ENCODE measurements around the gene RAI1. TPM values are rescaled to one million over a fixed set of nuclear protein-coding genes. Genes with fewer than 3 reads are reported as not detected.

Gene RAI1
- total and polyA plus RNA-seq, 10 of the 15 experiments (the other 5 are each of a cell fraction or from before 2014, with no cell fraction given) = 0.66 to 37.7 (median 6.0) TPM

DNA sequence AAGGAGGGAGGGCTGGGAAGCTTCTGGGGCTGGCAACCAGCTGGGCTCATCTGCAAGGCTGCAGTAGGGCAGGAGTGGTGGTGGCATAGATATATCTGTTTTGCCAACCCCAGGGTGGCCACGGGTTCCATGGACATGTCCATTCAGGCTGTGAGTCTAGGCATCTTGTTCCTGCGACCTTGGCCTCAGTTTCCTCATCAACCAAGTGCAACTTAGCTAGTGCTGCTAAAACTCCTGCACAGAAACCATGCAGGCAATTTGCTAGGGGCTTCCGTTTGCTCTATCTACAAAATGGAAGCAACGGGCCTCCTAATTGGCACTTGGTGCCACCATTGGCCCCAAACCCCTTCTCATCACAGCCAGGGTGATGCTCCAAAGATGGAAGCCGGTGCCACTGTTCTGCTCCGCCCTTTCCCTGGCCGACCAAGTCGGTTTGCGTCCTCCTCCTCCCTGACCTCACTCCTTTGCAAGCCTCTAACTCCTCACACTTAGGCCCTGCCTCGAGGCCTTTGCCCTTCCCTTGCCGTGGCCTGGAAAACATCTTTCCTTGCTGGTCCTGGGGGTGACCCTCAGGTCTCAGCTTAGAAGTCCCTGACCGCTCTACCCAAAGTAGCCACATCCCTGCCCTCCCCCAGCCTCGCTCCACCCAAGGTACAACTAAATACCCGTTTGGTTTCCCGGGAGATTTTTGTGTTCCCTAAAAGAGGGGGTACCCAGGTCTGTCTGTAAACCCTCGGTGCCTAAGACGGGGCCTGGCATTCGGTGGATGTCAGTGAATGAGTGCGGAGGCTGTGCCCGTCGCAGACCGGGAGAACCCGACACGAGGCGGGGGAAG lies 154.4 kb downstream of the RAI1 start:
- TSS peak; percentile 67 for BruUV-seq (replicated peaks)
- Histone ChIP-seq H3K79me2 (ENCODE audit: control insufficient read depth, insufficient read depth, low read length) (peaks cover 15% of the 10 kb centered on the region), H3K36me3 (ENCODE audit: control insufficient read depth in 2 of 2, insufficient read depth in 2 of 2, low read length in 1 of 2) (no peaks in the 10 kb centered on the region), H3K4me3 (peak overlapping the region; percentile 46; the same call in 1 of the 2 replicates), H3K27me3 (replicated peaks in 1 of 2; ENCODE audit: control insufficient read depth in 2 of 2, insufficient read depth in 2 of 2, low read length in 1 of 2) (no peaks in the 10 kb centered on the region), H3K27ac (ENCODE audit: control insufficient read depth, insufficient read depth) (peak overlapping the region; percentile 70), H3K9me3 (replicated peaks; ENCODE audit: control insufficient read depth, insufficient read depth, low read length) (no peaks in the 10 kb centered on the region), H3K9ac (ENCODE audit: control insufficient read depth, insufficient read depth, low read length) (peak overlapping the region; percentile 52), H4K20me1 (ENCODE audit: control insufficient read depth, insufficient read depth) (no peaks in the 10 kb centered on the region), H3K4me1 (ENCODE audit: control insufficient read depth, insufficient read depth, low read length) (peaks cover 46% of the 10 kb centered on the region), H3K4me2 (ENCODE audit: control insufficient read depth, insufficient read depth) (peak overlapping the region; percentile 99), H2AFZ (ENCODE audit: control insufficient read depth, low read depth, low read length) (peak overlapping the region; percentile 79)
- RAD21 ChIA-PET (ENCODE audit: unreplicated experiment) = interaction anchor here (0.7 to 7.0 kb wide), 19 partner anchors 8 to 197 kb away, joined by 3 to 105 read pairs (median 4); no protein-coding TSS in a partner anchor
- in situ Hi-C loops (cut with MboI) (no loop called here), intact Hi-C loops (cut with micrococcal nuclease; ENCODE audit: unreplicated experiment) (loop anchor here (5.0 to 10.0 kb wide), 2 partner anchors 143 to 851 kb away; no protein-coding TSS in a partner anchor)
- POLR2A ChIA-PET = interaction anchor here (0.6 to 8.0 kb wide), 14 partner anchors 10 to 153 kb away, joined by 3 to 163 read pairs (median 4); partner anchors contain the start of genes DRC3 and TOM1L2
- no peak for FAIRE-seq
- CTCF ChIA-PET = interaction anchor here (0.6 to 2.4 kb wide), 12 partner anchors 13 to 154 kb away, joined by 3 to 11 read pairs (median 4); no protein-coding TSS in a partner anchor
- no peak for DNase-seq (ENCODE audit: low read depth, low spot score)
- SMC1A ChIA-PET (ENCODE audit: uncharacterized antibody, unreplicated experiment) = interaction anchor here (0.9 to 6.2 kb wide), 12 partner anchors 9 to 153 kb away, joined by 3 to 46 read pairs (median 4); partner anchors contain the start of genes DRC3 and TOM1L2
- WGBS (ENCODE audit: insufficient coverage, insufficient replicate concordance, low lambda C conversion rate, missing lambda C conversion rate) = 15% methylated on average over 25 of the region's 25 CpGs
- no peak for ATAC-seq
- TF ChIP-seq, protein P1, sequence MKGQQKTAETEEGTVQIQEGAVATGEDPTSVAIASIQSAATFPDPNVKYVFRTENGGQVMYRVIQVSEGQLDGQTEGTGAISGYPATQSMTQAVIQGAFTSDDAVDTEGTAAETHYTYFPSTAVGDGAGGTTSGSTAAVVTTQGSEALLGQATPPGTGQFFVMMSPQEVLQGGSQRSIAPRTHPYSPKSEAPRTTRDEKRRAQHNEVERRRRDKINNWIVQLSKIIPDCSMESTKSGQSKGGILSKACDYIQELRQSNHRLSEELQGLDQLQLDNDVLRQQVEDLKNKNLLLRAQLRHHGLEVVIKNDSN (IDR thresholded peaks at IDR 0.05; ENCODE audit: borderline replicate concordance, extremely low read length, insufficient read depth, low read depth, low read length) = no peak
- TF ChIP-seq ZSCAN29 (IDR thresholded peaks at IDR 0.05) = no peak
- no peak for TF ChIP-seq SMAD5 (IDR thresholded peaks at IDR 0.05; ENCODE audit: low read depth)
- TF ChIP-seq, protein P2, sequence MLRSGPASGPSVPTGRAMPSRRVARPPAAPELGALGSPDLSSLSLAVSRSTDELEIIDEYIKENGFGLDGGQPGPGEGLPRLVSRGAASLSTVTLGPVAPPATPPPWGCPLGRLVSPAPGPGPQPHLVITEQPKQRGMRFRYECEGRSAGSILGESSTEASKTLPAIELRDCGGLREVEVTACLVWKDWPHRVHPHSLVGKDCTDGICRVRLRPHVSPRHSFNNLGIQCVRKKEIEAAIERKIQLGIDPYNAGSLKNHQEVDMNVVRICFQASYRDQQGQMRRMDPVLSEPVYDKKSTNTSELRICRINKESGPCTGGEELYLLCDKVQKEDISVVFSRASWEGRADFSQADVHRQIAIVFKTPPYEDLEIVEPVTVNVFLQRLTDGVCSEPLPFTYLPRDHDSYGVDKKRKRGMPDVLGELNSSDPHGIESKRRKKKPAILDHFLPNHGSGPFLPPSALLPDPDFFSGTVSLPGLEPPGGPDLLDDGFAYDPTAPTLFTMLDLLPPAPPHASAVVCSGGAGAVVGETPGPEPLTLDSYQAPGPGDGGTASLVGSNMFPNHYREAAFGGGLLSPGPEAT (IDR thresholded peaks at IDR 0.05; ENCODE audit: low read depth) = no peak
- no peak for TF ChIP-seq SUPT20H (IDR thresholded peaks at IDR 0.05; ENCODE audit: borderline replicate concordance, control insufficient read depth, low read depth, low read length)
- TF ChIP-seq CHD2 (IDR thresholded peaks at IDR 0.05; ENCODE audit: borderline replicate concordance, low read depth, low read length) = peak; percentile 90; the same call in 1 of the 2 replicates
- TF ChIP-seq, protein P3, sequence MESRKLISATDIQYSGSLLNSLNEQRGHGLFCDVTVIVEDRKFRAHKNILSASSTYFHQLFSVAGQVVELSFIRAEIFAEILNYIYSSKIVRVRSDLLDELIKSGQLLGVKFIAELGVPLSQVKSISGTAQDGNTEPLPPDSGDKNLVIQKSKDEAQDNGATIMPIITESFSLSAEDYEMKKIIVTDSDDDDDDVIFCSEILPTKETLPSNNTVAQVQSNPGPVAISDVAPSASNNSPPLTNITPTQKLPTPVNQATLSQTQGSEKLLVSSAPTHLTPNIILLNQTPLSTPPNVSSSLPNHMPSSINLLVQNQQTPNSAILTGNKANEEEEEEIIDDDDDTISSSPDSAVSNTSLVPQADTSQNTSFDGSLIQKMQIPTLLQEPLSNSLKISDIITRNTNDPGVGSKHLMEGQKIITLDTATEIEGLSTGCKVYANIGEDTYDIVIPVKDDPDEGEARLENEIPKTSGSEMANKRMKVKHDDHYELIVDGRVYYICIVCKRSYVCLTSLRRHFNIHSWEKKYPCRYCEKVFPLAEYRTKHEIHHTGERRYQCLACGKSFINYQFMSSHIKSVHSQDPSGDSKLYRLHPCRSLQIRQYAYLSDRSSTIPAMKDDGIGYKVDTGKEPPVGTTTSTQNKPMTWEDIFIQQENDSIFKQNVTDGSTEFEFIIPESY (IDR thresholded peaks at IDR 0.05) = no peak
- TF ChIP-seq, protein P4, sequence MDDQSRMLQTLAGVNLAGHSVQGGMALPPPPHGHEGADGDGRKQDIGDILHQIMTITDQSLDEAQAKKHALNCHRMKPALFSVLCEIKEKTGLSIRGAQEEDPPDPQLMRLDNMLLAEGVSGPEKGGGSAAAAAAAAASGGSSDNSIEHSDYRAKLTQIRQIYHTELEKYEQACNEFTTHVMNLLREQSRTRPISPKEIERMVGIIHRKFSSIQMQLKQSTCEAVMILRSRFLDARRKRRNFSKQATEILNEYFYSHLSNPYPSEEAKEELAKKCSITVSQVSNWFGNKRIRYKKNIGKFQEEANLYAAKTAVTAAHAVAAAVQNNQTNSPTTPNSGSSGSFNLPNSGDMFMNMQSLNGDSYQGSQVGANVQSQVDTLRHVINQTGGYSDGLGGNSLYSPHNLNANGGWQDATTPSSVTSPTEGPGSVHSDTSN (IDR thresholded peaks at IDR 0.05; ENCODE audit: insufficient replicate concordance, low read depth, low read length) = no peak
- no peak for TF ChIP-seq EZH2 (IDR thresholded peaks at IDR 0.05; ENCODE audit: borderline replicate concordance, control insufficient read depth, low read depth, low read length)
- no peak for TF ChIP-seq IRF4 (IDR thresholded peaks at IDR 0.05; ENCODE audit: low read depth, low read length)
- TF ChIP-seq SMAD1 (IDR thresholded peaks at IDR 0.05; ENCODE audit: low read depth, partially characterized antibody) = no peak
- TF ChIP-seq NRF1 (conservative IDR thresholded peaks at IDR 0.05; ENCODE audit: low read depth, low read length) = no peak
- TF ChIP-seq HDAC6 (IDR thresholded peaks at IDR 0.05; ENCODE audit: unreplicated experiment) = no peak
- TF ChIP-seq, protein P5, sequence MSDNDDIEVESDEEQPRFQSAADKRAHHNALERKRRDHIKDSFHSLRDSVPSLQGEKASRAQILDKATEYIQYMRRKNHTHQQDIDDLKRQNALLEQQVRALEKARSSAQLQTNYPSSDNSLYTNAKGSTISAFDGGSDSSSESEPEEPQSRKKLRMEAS (IDR thresholded peaks at IDR 0.05; ENCODE audit: low read depth, low read length) = peak; percentile 85
- peak; percentile 53 for TF ChIP-seq SUZ12 (IDR thresholded peaks at IDR 0.05; ENCODE audit: unreplicated experiment)
